Gastrocnemius medialis (tissue), 4 donors: Measurements from ENCODE around the gene ZNF277.

Experiments used
- POLR2A ChIP-seq, 2 donors: fragments of 450-650 bp; IDR thresholded peaks; one replicate each; pipeline ENCODE4 v1.6.1; 2017; ENCODE audit warnings: antibody characterized with exemption in 2 of 2, mild to moderate bottlenecking in 2 of 2, moderate library complexity in 2 of 2
- TF ChIP-seq, protein P1 (sequence below), 5 experiments: fragments of 450-650 bp in 3 of 5; fragments of 200-600 bp in 2 of 5; sonication (generic) in 2 of 5; IDR thresholded peaks in 4 of 5; conservative IDR thresholded peaks in 1 of 5; 1 replicate in 4 of 5; 2 replicates in 1 of 5; pipeline ENCODE4 v1.5.1; 2016 to 2019; ENCODE audit warnings: antibody characterized with exemption in 5 of 5, mild to moderate bottlenecking in 3 of 5, moderate library complexity in 3 of 5

DNA sequence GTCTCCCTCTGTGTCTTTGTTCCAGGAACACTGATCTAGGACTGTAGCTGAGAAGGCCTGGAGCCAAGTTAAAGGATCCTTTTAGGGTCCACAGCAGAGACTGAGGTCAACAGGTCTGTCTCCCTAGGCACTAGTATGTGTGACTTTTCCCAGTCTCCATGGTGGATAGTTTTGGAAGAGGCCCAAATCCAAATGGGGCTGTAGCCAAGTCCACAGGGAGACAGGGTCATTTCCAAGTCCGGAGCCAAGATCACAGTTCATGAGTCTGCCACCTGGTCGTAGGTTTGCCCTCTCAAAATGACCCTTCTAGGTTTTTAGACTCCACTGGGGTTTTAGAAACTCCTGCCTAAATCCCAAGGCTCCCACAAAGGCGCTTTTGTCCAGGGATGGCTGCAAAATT, 16.8 kb downstream of the ZNF277 start:
- TF ChIP-seq POLR2A (IDR thresholded peaks at IDR 0.05) = no peak
- TF ChIP-seq, protein P1, sequence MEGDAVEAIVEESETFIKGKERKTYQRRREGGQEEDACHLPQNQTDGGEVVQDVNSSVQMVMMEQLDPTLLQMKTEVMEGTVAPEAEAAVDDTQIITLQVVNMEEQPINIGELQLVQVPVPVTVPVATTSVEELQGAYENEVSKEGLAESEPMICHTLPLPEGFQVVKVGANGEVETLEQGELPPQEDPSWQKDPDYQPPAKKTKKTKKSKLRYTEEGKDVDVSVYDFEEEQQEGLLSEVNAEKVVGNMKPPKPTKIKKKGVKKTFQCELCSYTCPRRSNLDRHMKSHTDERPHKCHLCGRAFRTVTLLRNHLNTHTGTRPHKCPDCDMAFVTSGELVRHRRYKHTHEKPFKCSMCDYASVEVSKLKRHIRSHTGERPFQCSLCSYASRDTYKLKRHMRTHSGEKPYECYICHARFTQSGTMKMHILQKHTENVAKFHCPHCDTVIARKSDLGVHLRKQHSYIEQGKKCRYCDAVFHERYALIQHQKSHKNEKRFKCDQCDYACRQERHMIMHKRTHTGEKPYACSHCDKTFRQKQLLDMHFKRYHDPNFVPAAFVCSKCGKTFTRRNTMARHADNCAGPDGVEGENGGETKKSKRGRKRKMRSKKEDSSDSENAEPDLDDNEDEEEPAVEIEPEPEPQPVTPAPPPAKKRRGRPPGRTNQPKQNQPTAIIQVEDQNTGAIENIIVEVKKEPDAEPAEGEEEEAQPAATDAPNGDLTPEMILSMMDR (IDR thresholded peaks at IDR 0.05 in 4 of 5, conservative IDR thresholded peaks at IDR 0.05 in 1 of 5) = no peak
